Neural progenitor cell (in vitro differentiated cells): ENCODE results near the gene CDK5.

Experiments used
- EZH2 ChIP-seq: fragments of 200-600 bp; sonication (generic); IDR thresholded peaks from 2 replicates; pipeline ENCODE4 v1.6.1; 2017; ENCODE audit warnings: antibody characterized with exemption, mild to moderate bottlenecking, moderate library complexity
- EZH2phosphoT487 ChIP-seq: fragments of 200-600 bp; sonication (generic); IDR thresholded peaks from 2 replicates; pipeline ENCODE4 v1.6.1; 2017; ENCODE audit warnings: antibody characterized with exemption
- TF ChIP-seq, protein P1 (sequence below): fragments of 200-600 bp; sonication (generic); IDR thresholded peaks from 2 replicates; pipeline ENCODE4 v1.5.1; 2017; ENCODE audit warnings: antibody characterized with exemption, mild to moderate bottlenecking

DNA sequence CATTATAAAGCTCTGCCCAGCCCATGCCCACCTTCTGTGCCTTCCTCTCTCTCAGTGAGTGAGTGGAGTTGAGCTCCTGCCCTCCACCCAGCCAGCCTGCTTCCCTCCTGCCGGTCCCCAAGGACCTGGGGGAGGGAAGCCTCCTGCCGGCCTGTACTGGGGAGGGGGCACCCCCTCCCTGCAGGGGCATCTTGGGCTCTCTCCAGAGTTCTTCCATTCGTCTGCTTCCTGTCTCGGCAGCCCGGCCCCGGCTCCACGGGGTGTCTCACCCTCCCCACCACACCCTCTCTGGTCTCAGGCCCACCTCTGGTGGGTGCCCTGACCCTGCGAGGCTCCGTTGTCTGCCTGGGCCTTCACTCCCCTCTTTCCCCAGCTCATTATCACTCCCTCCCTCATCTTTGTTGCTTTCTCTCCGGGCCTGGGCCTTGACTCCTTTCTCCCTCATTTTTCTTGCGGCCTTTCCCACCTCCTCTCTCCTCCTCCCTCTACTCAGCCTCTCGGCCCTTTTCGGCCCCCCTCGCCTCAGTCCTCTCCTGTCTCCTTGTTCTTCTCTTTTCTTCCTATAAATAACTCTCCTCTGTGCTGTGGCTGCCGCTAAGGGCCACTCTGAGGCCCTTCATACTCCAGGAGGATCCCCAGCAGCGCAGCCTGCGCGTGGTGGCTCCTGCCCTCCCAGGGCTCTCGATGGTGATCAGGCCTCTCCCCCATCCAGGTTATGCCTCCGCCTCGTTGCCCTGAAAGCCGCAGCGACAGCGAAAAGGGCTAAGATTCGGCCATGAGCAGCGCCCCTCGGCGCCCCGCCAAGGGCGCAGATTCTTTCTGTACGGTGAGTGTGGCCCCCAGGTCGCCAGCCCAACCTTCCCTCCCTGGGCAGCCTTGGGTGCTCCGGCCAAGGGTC, 3.8 kb upstream of the CDK5 start:
- TF ChIP-seq, protein P1, sequence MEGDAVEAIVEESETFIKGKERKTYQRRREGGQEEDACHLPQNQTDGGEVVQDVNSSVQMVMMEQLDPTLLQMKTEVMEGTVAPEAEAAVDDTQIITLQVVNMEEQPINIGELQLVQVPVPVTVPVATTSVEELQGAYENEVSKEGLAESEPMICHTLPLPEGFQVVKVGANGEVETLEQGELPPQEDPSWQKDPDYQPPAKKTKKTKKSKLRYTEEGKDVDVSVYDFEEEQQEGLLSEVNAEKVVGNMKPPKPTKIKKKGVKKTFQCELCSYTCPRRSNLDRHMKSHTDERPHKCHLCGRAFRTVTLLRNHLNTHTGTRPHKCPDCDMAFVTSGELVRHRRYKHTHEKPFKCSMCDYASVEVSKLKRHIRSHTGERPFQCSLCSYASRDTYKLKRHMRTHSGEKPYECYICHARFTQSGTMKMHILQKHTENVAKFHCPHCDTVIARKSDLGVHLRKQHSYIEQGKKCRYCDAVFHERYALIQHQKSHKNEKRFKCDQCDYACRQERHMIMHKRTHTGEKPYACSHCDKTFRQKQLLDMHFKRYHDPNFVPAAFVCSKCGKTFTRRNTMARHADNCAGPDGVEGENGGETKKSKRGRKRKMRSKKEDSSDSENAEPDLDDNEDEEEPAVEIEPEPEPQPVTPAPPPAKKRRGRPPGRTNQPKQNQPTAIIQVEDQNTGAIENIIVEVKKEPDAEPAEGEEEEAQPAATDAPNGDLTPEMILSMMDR: no peak
- TF ChIP-seq EZH2: no peak
- no peak for TF ChIP-seq EZH2phosphoT487
